K562 (cell line): Measurements from ENCODE around the gene WDR70. TPM values are rescaled to one million over a fixed set of nuclear protein-coding genes. Genes with fewer than 3 reads are reported as not detected.

ENCODE experiments used
- CEBPG ChIP-seq, 3 experiments: fragments of 200-800 bp in 1 of 3; sonication (Bioruptor generic) in 1 of 3; sonication (generic) in 1 of 3; formaldehyde crosslinking in 1 of 3; IDR thresholded peaks in 2 of 3; conservative IDR thresholded peaks in 1 of 3; 2 replicates each; pipeline versions ENCODE4 v1.6.1 to v1.8.0; 2016 to 2022; ENCODE audit warnings: missing compliant biosample characterization in 2 of 3, missing genetic modification characterization in 2 of 3, mild to moderate bottlenecking in 1 of 3, missing genetic modification reagents in 1 of 3
- FOS ChIP-seq: IDR thresholded peaks from 3 replicates; pipeline ENCODE4 v1.6.1; 2011; ENCODE audit not compliant: insufficient read length; ENCODE audit errors: extremely low read depth
- IFI16 ChIP-seq: fragments of 250-450 bp; sonication (Bioruptor Pico); IDR thresholded peaks from 2 replicates; pipeline ENCODE4 v2.1.2; 2022; ENCODE audit warnings: mild to moderate bottlenecking, inconsistent platforms
- PHTF2 ChIP-seq: fragments of 250-450 bp; sonication (Bioruptor Pico); IDR thresholded peaks from 2 replicates; pipeline ENCODE4 v1.5.0; 2021; ENCODE audit warnings: mild to moderate bottlenecking
- POLR2H ChIP-seq: IDR thresholded peaks from 2 replicates; pipeline ENCODE4 v1.6.1; 2016; ENCODE audit warnings: missing genetic modification characterization, low read depth, mild to moderate bottlenecking, control low read depth, missing compliant biosample characterization, moderate library complexity
- PREB ChIP-seq: sonication (generic); formaldehyde crosslinking; IDR thresholded peaks from 2 replicates; pipeline ENCODE4 v1.8.1; 2023; ENCODE audit warnings: mild to moderate bottlenecking, missing genetic modification reagents
- SMARCE1 ChIP-seq: fragments of 450-650 bp; IDR thresholded peaks from 2 replicates; pipeline ENCODE4 v1.7.1; 2016; ENCODE audit warnings: mild to moderate bottlenecking
- SNIP1 ChIP-seq: fragments of 450-650 bp; IDR thresholded peaks from 2 replicates; pipeline ENCODE4 v1.7.1; 2017; ENCODE audit warnings: low read depth, mild to moderate bottlenecking
- SP1 ChIP-seq: sonication (generic); formaldehyde crosslinking; IDR thresholded peaks from 2 replicates; pipeline ENCODE4 v1.8.1; 2022; ENCODE audit warnings: mild to moderate bottlenecking, missing genetic modification reagents
- TAF7 ChIP-seq: fragments of 450-650 bp; IDR thresholded peaks from 2 replicates; pipeline ENCODE4 v1.6.1; 2016; ENCODE audit warnings: missing genetic modification characterization, missing compliant biosample characterization
- THAP7 ChIP-seq: fragments of 250-450 bp; sonication (Bioruptor Pico); IDR thresholded peaks from 2 replicates; pipeline ENCODE4 v1.5.0; 2021
- ZFPM2 ChIP-seq: fragments of 250-450 bp; sonication (Bioruptor Pico); IDR thresholded peaks from 2 replicates; pipeline ENCODE4 v1.5.1; 2022; ENCODE audit warnings: mild to moderate bottlenecking
- ZNF146 ChIP-seq: IDR thresholded peaks from one replicate; pipeline ENCODE4 v1.6.1; 2018; ENCODE audit warnings: missing compliant biosample characterization; ENCODE audit not compliant: unreplicated experiment
- ZNF780A ChIP-seq: fragments of 250-450 bp; sonication (Bioruptor Pico); IDR thresholded peaks from 2 replicates; pipeline ENCODE4 v1.5.0; 2021; ENCODE audit warnings: mild to moderate bottlenecking
- polyA plus RNA-seq, 8 experiments: library from polyadenylated mRNA; depleted of rRNA in 4 of 8; stranded (reverse) in 5 of 8; unstranded in 3 of 8; fragments of >200 nt; fragmentation: Nextera tagmentation in 2 of 8; fragmentation: Illumina TruSeq in 1 of 8; extraction: Ambion mirVana in 2 of 8; extraction: Trizol in 1 of 8; gene quantifications; 2 replicates each; pipeline versions ENCODE4 v1.2.1 to v1.2.3, GENCODE V29; 2011 to 2014; ENCODE audit warnings: inconsistent platforms in 1 of 8, missing spikeins in 1 of 8
- total RNA-seq, 7 experiments: library from RNA; depleted of rRNA in 6 of 7; stranded (reverse); fragments of >200 nt in 6 of 7; fragmentation: Illumina TruSeq in 2 of 7; extraction: Trizol in 2 of 7; gene quantifications; 2 replicates each; pipeline versions ENCODE4 v1.2.1 to v1.2.3, GENCODE V29; 2011 to 2021; ENCODE audit warnings: low replicate concordance in 1 of 7
- TF ChIP-seq, protein P1 (sequence below): fragments of 200-800 bp; sonication (Bioruptor generic); IDR thresholded peaks from 2 replicates; pipeline ENCODE4 v1.6.1; 2016; ENCODE audit warnings: missing genetic modification characterization, missing compliant biosample characterization
- TF ChIP-seq, protein P2 (sequence below): IDR thresholded peaks from 2 replicates; pipeline ENCODE4 v1.6.1; 2011; ENCODE audit warnings: borderline replicate concordance, low read depth, mild to moderate bottlenecking, moderate library complexity, low read length; ENCODE audit not compliant: insufficient read depth, poor library complexity, severe bottlenecking
- TF ChIP-seq, protein P3 (sequence below): fragments of 450-650 bp; conservative IDR thresholded peaks from 2 replicates; pipeline ENCODE4 v1.6.1; 2016; ENCODE audit warnings: missing genetic modification characterization, low read depth, mild to moderate bottlenecking, missing compliant biosample characterization, moderate library complexity

WDR70 gene
- total and polyA plus RNA-seq, 9 of the 15 experiments (the other 6 are each of a cell fraction or from before 2014, with no cell fraction given): 16.8 to 46.6 (median 38.8) TPM

GRCh38 chr5:37668524-37669047 lies 289.5 kb downstream of the WDR70 start (continued):
- TF ChIP-seq CEBPG (CRISPR knock-in tag; IDR thresholded peaks at IDR 0.05) (peak; percentile 64), CEBPG (tag; conservative IDR thresholded peaks at IDR 0.05 in 1 of 2, IDR thresholded peaks at IDR 0.05 in 1 of 2) (peak; percentile 83 to 85), ZNF780A (CRISPR knock-in tag) (no peak), PREB (CRISPR knock-in tag) (no peak), FOS (peak; percentile 35), SNIP1 (no peak), TAF7 (tag) (no peak), POLR2H (tag) (no peak), ZNF146 (CRISPR knock-in tag) (no peak), SMARCE1 (peak; percentile 90), SP1 (CRISPR knock-in tag) (no peak), IFI16 (CRISPR knock-in tag) (no peak), PHTF2 (no peak), ZFPM2 (CRISPR knock-in tag) (no peak), THAP7 (no peak)
- TF ChIP-seq, protein P1, sequence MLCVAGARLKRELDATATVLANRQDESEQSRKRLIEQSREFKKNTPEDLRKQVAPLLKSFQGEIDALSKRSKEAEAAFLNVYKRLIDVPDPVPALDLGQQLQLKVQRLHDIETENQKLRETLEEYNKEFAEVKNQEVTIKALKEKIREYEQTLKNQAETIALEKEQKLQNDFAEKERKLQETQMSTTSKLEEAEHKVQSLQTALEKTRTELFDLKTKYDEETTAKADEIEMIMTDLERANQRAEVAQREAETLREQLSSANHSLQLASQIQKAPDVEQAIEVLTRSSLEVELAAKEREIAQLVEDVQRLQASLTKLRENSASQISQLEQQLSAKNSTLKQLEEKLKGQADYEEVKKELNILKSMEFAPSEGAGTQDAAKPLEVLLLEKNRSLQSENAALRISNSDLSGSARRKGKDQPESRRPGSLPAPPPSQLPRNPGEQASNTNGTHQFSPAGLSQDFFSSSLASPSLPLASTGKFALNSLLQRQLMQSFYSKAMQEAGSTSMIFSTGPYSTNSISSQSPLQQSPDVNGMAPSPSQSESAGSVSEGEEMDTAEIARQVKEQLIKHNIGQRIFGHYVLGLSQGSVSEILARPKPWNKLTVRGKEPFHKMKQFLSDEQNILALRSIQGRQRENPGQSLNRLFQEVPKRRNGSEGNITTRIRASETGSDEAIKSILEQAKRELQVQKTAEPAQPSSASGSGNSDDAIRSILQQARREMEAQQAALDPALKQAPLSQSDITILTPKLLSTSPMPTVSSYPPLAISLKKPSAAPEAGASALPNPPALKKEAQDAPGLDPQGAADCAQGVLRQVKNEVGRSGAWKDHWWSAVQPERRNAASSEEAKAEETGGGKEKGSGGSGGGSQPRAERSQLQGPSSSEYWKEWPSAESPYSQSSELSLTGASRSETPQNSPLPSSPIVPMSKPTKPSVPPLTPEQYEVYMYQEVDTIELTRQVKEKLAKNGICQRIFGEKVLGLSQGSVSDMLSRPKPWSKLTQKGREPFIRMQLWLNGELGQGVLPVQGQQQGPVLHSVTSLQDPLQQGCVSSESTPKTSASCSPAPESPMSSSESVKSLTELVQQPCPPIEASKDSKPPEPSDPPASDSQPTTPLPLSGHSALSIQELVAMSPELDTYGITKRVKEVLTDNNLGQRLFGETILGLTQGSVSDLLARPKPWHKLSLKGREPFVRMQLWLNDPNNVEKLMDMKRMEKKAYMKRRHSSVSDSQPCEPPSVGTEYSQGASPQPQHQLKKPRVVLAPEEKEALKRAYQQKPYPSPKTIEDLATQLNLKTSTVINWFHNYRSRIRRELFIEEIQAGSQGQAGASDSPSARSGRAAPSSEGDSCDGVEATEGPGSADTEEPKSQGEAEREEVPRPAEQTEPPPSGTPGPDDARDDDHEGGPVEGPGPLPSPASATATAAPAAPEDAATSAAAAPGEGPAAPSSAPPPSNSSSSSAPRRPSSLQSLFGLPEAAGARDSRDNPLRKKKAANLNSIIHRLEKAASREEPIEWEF: no peak
- TF ChIP-seq, protein P2, sequence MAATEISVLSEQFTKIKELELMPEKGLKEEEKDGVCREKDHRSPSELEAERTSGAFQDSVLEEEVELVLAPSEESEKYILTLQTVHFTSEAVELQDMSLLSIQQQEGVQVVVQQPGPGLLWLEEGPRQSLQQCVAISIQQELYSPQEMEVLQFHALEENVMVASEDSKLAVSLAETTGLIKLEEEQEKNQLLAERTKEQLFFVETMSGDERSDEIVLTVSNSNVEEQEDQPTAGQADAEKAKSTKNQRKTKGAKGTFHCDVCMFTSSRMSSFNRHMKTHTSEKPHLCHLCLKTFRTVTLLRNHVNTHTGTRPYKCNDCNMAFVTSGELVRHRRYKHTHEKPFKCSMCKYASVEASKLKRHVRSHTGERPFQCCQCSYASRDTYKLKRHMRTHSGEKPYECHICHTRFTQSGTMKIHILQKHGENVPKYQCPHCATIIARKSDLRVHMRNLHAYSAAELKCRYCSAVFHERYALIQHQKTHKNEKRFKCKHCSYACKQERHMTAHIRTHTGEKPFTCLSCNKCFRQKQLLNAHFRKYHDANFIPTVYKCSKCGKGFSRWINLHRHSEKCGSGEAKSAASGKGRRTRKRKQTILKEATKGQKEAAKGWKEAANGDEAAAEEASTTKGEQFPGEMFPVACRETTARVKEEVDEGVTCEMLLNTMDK: no peak
- TF ChIP-seq, protein P3, sequence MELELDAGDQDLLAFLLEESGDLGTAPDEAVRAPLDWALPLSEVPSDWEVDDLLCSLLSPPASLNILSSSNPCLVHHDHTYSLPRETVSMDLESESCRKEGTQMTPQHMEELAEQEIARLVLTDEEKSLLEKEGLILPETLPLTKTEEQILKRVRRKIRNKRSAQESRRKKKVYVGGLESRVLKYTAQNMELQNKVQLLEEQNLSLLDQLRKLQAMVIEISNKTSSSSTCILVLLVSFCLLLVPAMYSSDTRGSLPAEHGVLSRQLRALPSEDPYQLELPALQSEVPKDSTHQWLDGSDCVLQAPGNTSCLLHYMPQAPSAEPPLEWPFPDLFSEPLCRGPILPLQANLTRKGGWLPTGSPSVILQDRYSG: no peak
